ENCODE measurements around the gene ANKRD44. TPM values are rescaled to one million over a fixed set of nuclear protein-coding genes. Genes with fewer than 3 reads are reported as not detected.

The ANKRD44 gene
- polyA plus RNA-seq, 4 donors, result 12.0 to 25.5 (median 12.4) TPM

DNA sequence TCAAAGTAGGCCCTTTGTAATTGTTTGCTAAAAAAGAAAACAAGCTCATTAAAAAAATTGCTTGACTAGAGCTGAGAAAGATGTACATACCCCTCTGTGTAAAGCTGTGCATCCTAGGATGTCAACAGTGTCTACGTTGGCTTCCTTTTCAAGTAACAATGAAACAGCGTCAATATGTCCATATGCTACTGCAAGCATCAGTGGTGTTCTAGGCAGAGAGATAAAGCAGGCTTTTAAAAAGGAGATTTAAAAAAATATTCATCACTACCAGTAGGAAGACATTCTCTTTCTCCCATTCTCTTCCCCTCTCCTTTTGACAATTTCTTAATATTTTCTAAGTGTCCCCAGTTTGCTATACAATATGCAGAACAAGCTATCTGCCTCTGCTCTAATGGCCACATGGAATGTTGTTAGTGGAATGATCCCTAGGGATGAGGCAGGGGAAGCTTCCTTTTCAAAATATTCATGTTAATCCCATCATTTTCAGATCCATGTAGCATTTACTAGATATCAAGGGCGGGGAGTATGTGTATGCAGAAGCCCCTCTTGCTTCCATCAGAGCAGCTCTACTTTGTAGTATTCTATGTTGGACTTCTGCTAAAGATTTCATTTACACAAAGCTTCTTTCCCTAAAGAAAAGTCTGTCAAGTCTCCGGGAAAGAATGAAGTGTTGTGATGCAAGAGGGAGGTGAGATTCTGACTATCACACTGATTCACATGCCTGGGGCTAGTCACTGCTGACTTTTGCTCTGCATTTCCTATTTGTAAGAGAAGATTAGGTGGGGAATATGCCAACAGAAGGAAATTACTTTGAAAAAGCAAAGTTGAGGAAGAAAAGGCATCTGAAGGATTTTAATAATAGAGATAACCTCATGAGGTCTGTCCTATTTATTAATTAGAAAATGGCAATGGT is 302.6 kb downstream of the ANKRD44 start:
- no peak for DNase-seq (ENCODE audit: low read depth in 4 of 4, low spot score in 3 of 4)

DNA sequence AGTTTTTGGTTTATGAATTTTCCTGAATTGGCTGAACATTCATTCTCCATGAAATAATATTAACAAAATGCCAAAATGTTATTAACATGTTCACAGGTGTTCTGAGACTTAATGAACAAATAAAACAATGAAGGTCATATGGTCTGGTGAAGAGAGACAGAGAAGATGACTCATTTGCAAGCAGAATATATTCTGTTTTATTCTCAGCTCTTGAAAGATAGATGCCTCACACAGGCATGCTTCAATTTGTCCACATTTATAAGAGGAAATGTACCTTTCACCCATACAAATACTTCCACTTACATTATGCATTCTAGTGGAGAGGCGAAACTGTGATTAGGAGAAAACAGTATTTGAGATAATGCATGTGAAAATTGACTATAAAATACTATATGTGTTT is 308.7 kb downstream of the ANKRD44 start:
- no peak for DNase-seq (ENCODE audit: low read depth in 4 of 4, low spot score in 3 of 4)

DNA sequence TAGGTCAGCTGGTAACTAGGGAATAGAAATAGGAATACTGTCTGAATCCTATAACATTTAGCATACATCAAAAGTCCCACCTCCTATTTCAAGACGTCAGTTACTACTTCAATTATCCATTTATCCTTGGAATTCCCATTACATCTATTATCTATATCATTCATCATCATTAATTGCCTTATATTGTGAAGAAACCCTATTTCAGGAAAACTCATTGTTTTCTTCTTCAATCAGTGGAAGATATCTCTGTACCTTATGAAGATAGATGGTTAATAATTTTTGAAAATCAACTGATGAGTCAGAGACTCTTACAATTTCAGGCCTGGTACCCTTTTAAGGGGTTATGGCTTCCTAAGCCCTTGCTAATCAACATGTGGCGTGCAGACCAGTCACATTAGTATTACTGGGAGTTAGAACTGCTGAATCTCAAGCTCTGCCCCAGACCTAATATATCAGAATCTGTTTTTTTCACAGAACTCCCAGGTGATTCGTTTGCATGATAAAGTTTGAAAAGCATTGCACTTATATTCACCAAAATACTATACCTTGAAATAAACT is 314.7 kb downstream of the ANKRD44 start:
- DNase-seq (ENCODE audit: low read depth in 4 of 4, low spot score in 3 of 4), result no peak

DNA sequence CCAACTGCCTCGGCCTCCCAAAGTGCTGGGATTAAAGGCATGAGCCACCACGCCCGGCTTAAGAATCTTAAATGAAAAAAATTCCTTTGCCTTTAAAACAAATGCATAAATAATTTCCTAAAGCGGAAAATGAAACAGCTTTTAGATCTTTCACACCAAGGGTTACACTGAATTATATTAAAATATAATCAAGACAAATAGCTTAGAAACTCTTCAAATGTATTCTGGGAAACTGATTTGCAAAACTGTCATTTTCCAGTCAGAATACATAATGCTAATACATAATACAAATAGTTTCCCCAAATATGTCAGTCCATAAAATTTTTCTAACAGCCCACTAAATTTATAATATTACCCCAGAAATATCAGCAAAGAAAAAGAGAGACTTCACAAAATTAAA is 315.8 kb downstream of the ANKRD44 start:
- no peak for DNase-seq (ENCODE audit: low read depth in 4 of 4, low spot score in 3 of 4)

DNA sequence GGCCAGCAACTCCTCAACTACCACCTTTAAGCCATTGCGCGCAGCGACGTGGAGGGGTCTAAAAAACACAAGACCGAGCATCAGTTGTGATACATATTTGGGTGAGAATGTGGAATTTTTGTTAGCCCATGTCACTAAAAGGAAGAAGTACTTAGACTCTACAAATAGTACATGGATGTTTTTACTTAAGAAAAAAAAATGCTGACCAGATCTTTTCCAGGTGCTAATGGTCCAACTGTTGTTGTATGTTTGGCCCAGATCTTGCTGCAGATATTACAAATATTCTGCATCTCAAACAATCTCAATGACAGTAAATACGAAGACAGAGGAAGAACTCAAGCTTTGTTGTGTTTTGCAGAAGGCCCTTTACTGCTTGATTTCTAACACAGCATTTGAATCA is 317.0 kb downstream of the ANKRD44 start:
- no peak for DNase-seq (ENCODE audit: low read depth in 4 of 4, low spot score in 3 of 4)

DNA sequence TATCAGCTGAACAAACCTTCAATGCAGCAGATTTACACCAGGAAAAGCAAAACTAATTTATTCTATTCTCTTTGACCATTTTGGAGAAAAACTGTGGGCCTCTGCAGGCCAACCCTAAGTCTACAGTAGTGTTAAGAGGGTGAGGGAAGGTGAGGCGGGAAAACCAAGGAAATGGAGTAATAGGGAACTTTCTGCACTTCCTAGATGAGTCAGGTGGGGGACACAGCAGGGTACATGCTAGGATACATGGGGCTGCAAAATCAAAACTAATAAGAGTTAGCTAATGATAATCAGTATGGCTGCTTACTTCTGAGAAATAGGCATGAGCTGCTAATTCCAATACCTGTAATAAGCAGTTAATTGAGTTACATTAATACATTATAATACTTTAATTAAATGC is 318.1 kb downstream of the ANKRD44 start:
- no peak for DNase-seq (ENCODE audit: low read depth in 4 of 4, low spot score in 3 of 4)

DNA sequence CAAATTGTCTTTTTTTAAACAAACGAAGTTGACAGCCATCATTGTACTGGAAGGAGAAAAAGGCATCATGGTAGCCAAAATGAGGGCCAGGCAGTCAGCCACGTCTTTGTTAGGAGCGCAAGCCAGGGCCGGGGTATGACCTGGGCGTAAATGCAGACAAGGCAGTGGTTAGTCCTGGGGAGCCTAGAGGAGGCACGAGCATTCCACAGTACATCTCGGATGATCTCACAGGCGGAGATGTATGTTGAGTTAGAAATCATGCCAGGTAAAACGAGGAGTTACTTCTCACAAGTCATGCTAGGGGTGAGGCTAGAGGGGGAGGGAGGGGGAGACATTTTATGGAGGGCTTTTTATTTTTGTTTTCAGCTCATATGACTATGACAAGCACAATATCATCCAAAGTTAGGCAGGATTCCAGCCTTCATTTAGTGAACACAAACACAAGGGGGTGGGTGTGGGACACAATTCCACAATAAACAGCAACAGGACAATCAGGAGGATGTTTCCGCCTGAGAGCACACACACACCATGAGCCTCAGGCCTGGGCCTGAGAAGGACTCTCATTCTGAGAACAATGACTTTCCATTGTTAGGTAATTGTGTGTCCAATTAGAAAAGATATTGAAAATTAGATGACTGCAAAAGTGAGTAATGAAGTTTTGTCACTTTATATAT is 319.7 kb downstream of the ANKRD44 start:
- no peak for DNase-seq (ENCODE audit: low read depth in 4 of 4, low spot score in 3 of 4)

DNA sequence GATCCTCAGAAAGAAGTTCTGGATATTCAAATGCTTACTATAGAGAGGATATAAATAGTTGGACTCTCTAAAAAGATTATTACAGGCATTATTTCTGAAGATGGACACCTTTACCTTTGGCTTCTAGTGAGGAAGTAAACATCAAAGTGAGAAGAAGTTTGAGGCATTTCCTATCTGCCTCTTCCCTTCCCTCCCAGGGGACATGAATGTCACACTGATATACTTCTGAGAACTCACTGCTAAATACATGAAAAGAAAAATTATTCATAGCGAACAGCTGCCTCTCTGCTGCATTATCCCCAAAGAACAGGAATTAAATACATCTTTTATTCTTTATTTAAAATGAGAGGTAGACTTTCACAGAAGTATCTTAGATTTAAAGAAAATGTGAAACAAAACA is 320.5 kb downstream of the ANKRD44 start:
- DNase-seq (ENCODE audit: low read depth in 4 of 4, low spot score in 3 of 4), result no peak

DNA sequence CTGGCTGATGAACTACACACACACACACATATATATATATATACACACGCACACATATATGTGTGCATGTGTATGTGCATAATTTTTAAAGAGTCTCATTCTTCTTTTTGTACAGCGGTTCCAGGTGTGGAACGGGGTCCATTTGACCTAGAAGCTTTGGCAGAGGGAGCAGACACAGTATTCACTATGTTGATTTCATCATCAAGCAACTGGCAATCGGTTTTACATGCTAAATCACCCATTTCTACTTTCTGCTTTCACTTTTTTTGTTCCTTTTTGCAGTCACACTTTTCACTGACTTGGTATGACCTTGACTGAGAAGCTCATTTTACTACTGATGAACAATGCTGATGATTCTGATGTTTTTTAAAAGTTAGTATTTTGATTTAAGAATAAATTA is 321.1 kb downstream of the ANKRD44 start:
- no peak for DNase-seq (ENCODE audit: low read depth in 4 of 4, low spot score in 3 of 4)

DNA sequence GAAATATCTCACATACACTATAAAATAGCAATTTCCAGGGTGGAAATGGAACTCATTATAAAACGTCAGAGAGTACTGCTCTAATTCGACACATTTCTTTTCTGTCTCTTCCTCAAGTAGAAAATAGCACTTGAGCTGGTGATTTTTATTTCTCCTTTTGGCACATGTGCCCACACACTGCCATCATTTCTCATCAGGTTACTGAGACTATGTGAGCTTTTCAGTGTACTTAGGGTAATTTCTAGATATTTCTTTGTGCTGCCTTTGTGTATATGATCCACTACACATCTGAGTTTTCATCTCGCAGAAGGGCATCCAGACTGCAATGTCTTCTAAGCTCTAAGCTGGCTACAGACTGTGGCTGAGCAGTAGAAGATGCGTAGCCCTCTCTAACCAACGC is 321.9 kb downstream of the ANKRD44 start:
- DNase-seq (ENCODE audit: low read depth in 4 of 4, low spot score in 3 of 4), result no peak

DNA sequence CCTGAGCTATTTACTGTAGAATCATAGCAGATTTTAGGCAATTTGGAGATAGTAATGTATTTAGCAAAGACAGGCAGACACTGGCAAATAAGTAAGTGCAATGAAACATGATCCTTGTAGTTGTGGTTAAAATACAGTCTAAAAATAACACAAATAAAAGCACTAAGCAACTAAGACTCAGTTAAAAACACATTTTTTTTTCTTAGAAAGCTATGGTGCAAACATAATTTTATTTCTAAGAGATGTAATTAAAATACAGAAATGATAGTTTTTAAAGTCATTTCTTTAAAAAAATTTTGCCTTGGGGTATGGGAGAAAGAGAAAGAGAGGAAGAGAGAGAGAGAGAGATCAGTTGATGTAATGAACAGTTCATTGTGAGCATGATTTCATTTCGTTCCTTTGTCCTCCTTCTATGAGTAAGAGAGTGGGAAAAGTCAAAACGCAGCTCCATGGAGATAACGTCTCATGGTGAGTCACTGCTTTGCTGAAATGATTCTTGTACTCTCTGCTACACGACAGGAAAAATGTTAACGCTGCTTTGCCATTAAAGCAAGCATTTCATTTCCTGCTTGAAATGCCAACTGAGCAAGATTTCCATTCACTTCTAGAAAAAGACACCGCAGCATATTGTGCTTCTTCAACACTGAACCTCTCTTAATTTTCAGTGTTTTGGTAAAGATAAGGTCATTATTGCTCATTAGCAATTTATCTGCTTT is 322.8 kb downstream of the ANKRD44 start:
- DNase-seq (ENCODE audit: low read depth in 4 of 4, low spot score in 3 of 4), result no peak

DNA sequence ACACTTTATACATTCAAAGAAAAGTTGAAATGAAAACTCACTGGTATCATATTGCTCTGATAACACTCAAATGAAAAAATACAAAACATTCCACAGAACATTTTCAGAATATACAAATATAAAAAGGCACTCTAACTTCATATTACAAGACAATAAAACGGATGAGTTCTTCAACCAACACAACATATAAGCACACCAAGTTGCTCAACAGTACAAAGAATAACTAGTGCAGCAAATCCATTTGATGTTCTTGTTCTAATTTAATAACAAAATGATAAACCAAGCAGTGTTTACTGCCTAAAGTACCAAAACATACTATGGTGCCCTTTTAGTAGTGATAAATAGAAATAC is 323.3 kb downstream of the ANKRD44 start:
- DNase-seq (ENCODE audit: low read depth in 4 of 4, low spot score in 3 of 4), result no peak

DNA sequence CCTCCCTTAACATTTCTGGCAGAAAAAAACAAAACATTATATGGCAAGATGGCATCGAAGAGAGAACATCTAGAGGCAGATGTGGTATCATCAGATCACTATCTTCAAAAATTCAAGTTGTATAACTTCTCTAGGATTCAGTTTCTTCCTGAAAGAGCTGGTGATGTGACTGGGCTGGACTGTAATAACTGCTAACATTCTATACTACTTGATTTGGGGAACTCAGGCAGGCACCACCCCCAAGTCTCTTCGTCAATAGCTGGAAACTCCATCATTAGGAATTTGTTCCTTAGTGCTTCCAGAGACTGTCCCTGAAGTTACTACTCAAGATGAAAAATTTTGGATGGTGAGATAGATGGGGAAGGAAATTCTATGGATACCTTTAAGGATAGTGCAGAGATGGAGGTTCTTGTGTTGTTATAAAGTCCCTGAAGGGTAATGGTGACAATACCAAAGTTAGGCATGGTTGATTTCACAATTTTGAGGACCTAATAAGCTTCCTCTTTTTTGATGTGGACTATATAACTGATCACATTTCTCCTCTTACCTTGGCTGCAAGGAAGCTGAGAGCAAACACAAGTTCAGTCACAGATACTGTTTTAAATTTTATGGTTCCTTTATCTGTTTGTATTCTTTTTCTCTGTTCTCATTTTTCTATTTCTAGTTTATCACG is 324.9 kb downstream of the ANKRD44 start:
- DNase-seq (ENCODE audit: low read depth in 4 of 4, low spot score in 3 of 4), result no peak

DNA sequence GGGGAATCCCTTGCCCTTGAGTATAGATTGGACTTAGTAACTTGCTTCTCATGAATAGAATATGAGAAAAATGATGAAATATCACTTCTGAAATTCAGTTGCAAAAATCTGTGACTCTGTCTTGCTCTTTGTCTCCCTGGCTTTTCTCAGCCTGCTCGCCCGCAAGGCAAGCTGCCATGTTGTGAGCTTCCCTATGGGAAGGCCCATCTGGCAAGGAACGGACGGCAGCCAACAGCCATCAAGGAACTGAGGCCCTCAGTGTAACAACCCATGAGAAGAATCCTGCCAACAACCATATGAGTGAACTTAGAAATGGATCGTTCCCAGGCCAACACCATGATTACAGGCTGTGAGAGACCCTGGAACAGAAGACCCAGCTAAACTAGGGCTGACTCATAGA is 325.7 kb downstream of the ANKRD44 start:
- no peak for DNase-seq (ENCODE audit: low read depth in 4 of 4, low spot score in 3 of 4)

DNA sequence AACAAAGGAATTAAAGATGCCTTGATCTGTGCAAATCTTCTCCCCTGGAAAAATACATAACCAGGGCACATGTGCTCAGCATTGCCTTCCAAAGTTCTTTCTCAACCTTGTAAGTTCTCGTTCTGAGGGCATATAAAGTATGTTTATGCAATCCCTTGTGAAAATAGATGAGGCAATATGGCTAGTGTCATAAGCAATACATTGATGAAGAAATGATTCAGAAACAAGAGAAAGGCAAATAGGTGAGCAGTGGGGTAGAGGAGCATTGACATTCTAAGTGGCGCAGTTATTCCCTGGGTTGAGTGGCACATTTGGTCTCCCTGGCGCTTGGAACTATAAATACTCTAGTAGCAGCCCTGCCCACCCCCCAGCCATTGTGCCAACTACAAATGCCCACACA is 326.6 kb downstream of the ANKRD44 start:
- DNase-seq (ENCODE audit: low read depth in 4 of 4, low spot score in 3 of 4), result no peak

DNA sequence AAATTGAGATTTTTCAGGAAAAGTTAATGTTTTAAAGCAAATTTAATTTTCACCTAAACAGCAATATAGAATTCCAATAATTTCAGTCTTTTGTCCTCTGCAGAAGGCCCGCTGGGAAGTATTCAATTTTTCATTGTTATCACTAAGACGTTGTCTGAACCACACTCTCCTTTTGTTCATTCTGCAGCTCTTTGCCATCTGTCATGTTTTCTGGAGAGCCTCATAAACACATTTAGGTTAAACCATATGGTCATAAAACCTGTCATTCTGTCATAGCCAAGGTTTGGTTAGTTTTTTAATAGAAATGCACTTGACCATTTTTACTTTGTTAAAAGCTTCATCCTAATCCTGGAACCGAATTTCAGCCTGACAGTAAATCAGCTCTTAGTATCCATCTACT is 330.1 kb downstream of the ANKRD44 start:
- DNase-seq (ENCODE audit: low read depth in 4 of 4, low spot score in 3 of 4), result no peak

DNA sequence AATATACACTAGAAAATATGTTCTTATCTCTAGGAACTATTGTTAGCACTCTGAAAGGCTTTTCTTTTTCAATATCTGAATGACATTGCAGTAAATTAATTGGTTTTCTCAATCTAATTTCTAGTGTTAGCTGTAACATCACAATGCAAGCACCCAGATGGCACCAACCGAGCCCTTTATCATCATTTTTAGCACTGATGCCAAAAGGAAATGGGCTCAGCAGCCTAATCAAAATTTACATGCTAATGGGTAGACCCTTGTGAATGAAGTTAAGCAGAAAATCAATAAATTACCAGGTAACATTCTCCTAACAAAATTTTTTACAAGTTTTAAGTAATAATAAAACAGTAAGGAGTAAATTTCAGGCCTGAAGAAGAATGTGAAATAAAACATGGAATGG is 330.6 kb downstream of the ANKRD44 start:
- no peak for DNase-seq (ENCODE audit: low read depth in 4 of 4, low spot score in 3 of 4)

DNA sequence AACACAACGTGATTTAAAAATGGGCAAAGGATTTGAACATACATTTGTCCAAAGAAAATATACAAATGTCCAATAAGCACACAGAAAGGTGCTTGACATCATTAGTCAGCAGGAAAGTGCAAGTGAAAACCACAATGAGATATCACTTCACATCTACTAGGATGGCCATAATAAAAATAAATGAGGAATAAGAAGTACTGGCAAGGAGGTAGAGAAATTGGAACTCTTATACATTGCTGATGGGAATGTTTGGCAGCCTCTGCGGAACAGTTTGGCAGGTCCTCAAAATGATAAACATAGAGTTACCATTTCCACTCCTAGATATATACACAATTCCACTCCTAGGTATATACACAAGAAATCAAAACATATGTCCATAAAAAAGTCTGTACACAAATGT is 333.1 kb downstream of the ANKRD44 start:
- DNase-seq (ENCODE audit: low read depth in 4 of 4, low spot score in 3 of 4), result no peak

DNA sequence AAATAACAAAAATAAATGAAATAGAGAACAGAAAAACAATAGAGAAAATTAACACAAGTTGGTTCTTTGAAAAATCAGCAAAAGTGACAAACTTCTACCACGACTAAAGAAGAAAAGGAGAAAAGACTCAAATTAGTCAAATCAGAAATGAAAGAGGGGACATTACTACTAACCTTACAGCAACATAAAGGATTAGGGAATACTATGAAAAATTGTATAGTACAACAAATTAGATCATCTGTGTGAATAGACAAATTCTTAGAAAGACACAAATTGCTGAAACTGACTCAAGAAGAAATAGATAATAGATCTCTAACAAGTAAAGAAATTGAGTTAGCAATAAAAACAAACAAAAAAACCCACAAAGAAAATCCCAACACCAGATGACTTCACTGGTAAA is 335.6 kb downstream of the ANKRD44 start:
- no peak for DNase-seq (ENCODE audit: low read depth in 4 of 4, low spot score in 3 of 4)

DNA sequence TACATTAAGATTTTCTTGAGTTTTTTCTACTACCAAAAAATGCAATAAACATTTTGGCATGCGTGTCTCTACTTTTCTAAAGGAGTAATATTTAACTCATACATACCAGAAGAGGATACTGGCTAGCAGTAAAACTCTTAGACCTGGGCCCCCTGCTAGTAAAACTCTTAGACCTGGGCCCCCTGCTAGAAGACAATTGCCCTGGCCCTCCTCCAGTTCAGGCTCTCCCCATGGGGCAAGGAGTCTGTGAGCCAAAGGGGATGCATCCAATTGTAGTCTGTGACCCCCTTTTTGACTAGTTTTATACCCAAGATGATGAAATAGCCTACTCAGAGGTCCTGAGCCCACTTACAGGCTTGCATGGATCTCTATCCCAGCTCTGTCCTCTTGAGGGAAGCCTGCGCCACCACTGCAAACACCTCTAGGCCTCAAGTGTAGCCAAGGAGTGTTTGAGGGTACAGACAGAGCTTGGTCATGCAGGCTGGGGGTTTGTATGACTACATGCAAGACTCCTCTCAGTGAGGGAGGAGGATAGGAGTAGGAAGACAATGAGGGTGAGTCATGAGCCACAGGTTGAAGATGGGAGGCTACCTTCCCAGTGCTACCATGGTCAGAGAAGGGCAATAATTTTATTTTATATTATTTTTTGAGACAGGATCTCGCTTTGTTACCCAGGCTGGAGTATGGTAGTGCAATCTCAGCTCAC is 338.9 kb downstream of the ANKRD44 start:
- no peak for DNase-seq (ENCODE audit: low read depth in 4 of 4, low spot score in 3 of 4)

Data from left renal pelvis (tissue), 4 donors.